NCI-H748 treated with DMSO at 0.1 percent for 48 hours (cell line): ENCODE measurements around the gene MYO1D.
A peak's percentile ranks its signal among the peaks of the same experiment; 100 is the strongest.

Experiments used
- DNase-seq: peaks from one replicate; lab custom pipeline; 2025; lab: John Stamatoyannopoulos, UW

Gene MYO1D

GRCh38 chr17:32622540-32622939, 254.4 kb downstream of the MYO1D start:
- DNase-seq = no peak

DNA sequence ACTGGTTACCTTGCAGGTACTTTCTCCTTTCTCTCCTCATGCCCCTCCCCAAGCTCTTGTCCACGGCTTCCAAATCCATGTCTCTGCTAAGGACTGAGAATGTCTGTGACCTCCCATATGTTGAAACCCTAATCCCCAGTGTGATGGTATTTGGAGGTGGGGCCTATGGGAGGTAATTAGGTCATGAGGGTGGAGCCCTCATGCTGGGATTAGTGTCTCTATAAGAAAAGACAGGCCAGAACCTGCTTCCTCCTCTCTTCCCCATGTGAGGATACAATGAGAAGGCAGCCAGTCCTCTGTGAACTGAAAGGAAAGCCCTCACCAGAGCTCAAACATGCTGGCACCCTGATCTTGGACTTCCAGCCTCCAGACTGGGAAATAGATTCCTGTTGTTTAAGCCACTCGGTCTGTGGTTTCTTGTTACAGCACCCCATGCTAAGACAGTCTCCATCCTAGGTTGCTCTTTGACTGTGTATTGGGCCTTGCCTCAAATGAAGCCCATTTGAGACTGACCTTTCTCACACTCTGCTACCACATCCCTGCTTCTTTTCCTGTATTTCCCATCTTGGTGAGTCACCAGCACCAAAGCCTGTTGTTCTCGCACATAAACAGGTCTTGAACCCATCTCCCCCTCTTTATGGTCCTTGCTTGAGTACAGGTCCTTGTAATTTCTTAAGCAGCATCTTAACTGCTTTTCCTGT, 255.2 kb downstream of the MYO1D start:
- no peak for DNase-seq

- no peak for DNase-seq
Measured at GRCh38 chr17:32615326-32615725, 261.6 kb downstream of the MYO1D start.

- no peak for DNase-seq
Measured at GRCh38 chr17:32610943-32611342, 266.0 kb downstream of the MYO1D start.

DNA sequence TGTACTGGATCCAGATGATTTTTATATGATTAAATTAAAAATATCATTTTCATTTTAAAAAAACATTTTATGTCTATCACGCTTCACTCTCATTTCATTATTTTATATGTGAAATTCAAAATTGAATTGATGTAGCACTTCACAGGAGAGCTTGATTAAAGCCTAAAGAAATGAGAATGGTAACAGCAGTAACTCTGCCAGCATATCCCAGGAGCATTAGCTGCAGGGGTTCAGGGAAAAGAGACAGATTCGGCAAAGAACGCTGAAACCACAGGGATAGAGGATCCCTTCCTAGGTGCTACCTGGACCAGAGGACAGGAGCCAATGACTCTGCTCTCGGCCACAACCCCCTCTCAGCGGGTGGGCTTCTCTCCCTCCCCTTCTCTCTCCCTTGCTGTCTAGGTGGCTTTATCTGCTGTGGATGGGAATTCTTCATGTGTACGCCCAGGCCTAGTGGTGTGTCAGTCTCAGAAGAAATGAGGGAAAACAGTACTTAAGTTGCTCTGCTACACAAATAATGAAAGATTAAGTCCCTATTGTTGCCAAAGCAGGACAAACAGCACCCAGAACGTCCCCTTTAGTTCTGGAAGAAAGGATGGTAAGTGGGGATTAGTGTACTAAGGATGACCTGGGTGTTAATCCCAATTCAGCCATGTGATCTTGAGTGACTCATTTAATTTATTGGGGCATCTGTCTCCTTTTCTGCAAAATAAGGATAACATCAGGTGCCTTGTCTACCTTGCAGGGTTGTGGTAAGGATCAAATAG, 266.9 kb downstream of the MYO1D start:
- no peak for DNase-seq

DNA sequence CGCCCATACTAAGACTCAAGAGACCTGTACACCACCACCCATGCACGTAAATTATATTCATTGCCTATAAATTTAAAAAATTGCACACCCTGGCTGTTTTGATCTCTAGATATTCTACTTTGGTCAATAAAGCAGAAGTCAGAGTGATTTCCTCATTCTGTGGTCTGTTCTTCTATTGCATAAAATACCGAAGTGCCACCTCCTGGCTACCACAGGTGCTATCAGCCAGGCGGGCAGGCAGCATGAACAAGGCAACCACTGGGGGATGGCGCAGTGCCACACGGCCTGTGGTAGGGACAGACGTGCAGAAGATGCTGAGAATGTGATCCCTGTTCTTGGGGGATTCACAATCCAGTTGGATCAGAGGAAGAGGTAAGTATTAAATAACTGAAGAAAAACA, 267.8 kb downstream of the MYO1D start:
- DNase-seq = no peak

GRCh38 chr17:32608267-32608666, 268.7 kb downstream of the MYO1D start:
- DNase-seq = no peak

DNA sequence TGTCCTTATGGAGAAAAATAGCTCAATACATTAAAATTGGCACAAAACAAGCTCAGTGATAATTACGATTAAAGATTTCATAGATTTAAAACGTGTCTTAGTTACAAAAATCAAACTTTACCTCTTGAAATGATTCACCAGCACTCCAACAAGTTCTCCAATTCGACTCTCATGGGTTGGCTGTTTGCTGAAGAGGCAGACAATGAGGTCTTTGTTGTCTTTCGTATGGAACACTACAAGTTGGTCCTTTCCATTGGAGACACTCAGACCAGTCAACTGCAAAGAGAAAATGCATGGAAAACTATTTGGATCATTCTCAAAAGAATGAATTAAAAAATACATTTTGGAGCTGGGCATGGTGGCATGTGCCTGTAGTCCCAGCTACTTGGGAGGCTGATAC, 272.0 kb downstream of the MYO1D start:
- no peak for DNase-seq

DNA sequence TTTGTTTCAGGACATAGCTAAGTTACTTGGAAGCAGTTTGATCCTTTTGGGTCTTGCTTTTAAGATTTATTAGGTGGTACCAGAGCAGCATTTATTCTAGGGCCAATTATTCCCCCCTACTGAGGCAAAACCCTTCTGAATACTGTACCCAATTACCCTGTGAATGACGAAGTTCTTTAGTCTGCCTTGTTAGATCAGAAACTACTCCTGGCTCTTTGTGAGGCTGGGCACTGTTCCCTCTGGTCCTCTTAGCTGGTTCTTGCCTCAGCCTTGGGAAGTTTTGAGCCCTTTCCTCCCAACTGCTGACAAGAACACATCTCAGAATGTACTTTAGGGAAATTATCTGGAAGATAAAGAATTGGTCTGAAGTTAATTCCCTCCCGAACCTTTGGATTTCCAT, 274.5 kb downstream of the MYO1D start:
- DNase-seq = no peak

- DNase-seq = no peak
Measured at GRCh38 chr17:32601866-32602265, 275.1 kb downstream of the MYO1D start.

- no peak for DNase-seq
Measured at GRCh38 chr17:32596628-32597027, 280.3 kb downstream of the MYO1D start.

- no peak for DNase-seq
Measured at GRCh38 chr17:32596206-32596605, 280.7 kb downstream of the MYO1D start.

- DNase-seq = no peak
Measured at GRCh38 chr17:32593003-32593402, 283.9 kb downstream of the MYO1D start.

DNA sequence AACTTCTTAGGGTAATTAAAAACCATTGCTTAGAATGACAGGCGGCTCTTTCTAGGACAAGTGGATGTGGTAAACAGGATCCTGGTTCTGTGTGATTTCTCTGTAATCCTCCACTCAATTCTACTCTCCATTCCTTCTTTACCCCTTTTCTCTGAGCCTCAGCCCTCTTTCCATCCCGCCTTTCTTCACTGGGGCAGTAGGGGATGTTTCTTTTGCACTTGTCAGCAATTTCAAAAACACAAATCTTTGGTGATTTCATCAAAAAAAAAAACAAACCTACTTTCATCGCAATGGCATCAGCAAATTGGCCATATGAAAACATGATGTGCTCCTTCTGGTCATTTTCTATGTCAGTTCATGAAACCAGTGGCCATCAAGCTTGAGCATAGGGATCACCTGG, 285.5 kb downstream of the MYO1D start:
- no peak for DNase-seq

GRCh38 chr17:32590974-32591373, 285.9 kb downstream of the MYO1D start:
- peak; percentile 76 for DNase-seq

GRCh38 chr17:32588982-32589381, 287.9 kb downstream of the MYO1D start:
- DNase-seq = peak; percentile 5

- DNase-seq = no peak
Measured at GRCh38 chr17:32588135-32588534, 288.8 kb downstream of the MYO1D start.

DNA sequence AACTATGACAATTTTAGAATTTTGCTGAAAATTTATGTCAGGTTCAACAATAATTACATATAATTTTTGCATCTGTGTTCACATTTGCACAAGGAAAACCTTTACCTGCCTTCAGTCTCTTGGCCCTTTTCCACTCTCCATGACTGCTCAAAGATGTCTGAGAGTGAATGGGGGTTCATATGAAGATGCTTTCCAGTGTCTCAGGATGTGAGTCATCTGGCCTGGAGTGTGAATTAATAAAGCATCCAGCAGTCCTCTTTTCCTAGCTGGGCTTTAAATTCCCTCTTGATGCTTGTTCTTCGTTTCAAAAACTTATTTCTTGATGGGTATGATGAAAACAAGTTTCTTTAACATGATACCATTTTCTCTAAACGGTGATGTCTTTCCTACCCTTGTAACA, 290.3 kb downstream of the MYO1D start:
- DNase-seq = no peak

GRCh38 chr17:32584792-32585191, 292.1 kb downstream of the MYO1D start:
- DNase-seq = no peak

- DNase-seq = no peak
Measured at GRCh38 chr17:32583053-32583452, 293.9 kb downstream of the MYO1D start.

DNA sequence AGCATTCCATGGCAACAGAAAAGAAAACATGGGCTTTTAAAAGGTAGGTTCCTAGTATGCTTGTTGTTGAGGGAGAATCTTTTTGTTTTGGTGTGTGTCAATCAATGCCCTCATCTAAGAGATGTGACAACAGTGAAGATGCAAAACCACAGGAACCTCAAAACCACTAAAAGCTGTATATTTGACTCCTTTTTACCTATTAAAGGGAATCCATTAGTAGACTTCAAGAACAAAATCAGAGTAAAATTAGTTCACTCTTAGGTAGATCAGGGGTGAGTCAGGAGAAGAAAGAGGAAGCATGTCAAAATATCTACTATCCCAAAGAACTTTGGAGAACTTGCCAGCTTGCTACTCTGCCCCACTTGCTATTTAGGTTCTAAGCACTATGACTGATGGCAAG, 301.1 kb downstream of the MYO1D start:
- DNase-seq = no peak

GRCh38 chr17:32570081-32570396, 306.9 kb downstream of the MYO1D start:
- no peak for DNase-seq

- no peak for DNase-seq
Measured at GRCh38 chr17:32569171-32570080, 307.5 kb downstream of the MYO1D start.
